H1 (cell line): ENCODE measurements around the gene NHEJ1.

Experiments
- ATF2 ChIP-seq: IDR thresholded peaks from 2 replicates; pipeline ENCODE4 v1.6.1; 2012; ENCODE audit warnings: low read length, inconsistent platforms
- ATF3 ChIP-seq: IDR thresholded peaks from 2 replicates; pipeline ENCODE4 v1.6.1; 2011; ENCODE audit warnings: low read depth, mild to moderate bottlenecking, low read length; ENCODE audit not compliant: insufficient read depth
- CEBPB ChIP-seq: IDR thresholded peaks from 2 replicates; pipeline ENCODE4 v1.6.1; 2012; ENCODE audit warnings: low read depth, low read length
- CTCF ChIP-seq, 3 experiments: IDR thresholded peaks; 1 replicate in 2 of 3; 2 replicates in 1 of 3; pipeline versions ENCODE4 v1.5.1 to v1.6.1; 2011; ENCODE audit warnings: low read length in 3 of 3, mild to moderate bottlenecking in 3 of 3, inconsistent platforms in 2 of 3, low read depth in 1 of 3, moderate library complexity in 1 of 3; ENCODE audit not compliant: insufficient read depth in 1 of 3; ENCODE audit errors: control extremely low read depth in 1 of 3
- EP300 ChIP-seq, 2 experiments: IDR thresholded peaks; 1 replicate in 1 of 2; 2 replicates in 1 of 2; pipeline ENCODE4 v1.6.1; 2011 to 2012; ENCODE audit warnings: low read depth in 2 of 2, low read length in 2 of 2, mild to moderate bottlenecking in 2 of 2, borderline replicate concordance in 1 of 2, inconsistent platforms in 1 of 2, moderate library complexity in 1 of 2
- EZH2 ChIP-seq: fragments of 200-600 bp; sonication (generic); IDR thresholded peaks from 2 replicates; pipeline ENCODE4 v1.7.1; 2012; ENCODE audit warnings: low read depth, mild to moderate bottlenecking, moderate library complexity, low read length, inconsistent platforms; ENCODE audit not compliant: severe bottlenecking
- GABPA ChIP-seq: IDR thresholded peaks from 2 replicates; pipeline ENCODE4 v1.6.1; 2011; ENCODE audit warnings: mild to moderate bottlenecking, low read length, moderate library complexity, borderline replicate concordance; ENCODE audit not compliant: insufficient read depth
- POLR2A ChIP-seq, 2 experiments: IDR thresholded peaks; 1 replicate in 1 of 2; 2 replicates in 1 of 2; pipeline ENCODE4 v1.6.1; 2011; ENCODE audit warnings: low read depth in 2 of 2, low read length in 2 of 2, mild to moderate bottlenecking in 2 of 2; ENCODE audit errors: control extremely low read depth in 1 of 2
- POLR2AphosphoS5 ChIP-seq: IDR thresholded peaks from 2 replicates; pipeline ENCODE4 v1.6.1; 2011; ENCODE audit warnings: low read depth, low read length
- TAF1 ChIP-seq: IDR thresholded peaks from 2 replicates; pipeline ENCODE4 v1.6.1; 2011; ENCODE audit warnings: mild to moderate bottlenecking, low read depth, low read length
- ZNF274 ChIP-seq: IDR thresholded peaks from 2 replicates; pipeline ENCODE4 v1.7.0; 2012; ENCODE audit warnings: low read length, borderline replicate concordance; ENCODE audit errors: extremely low read depth

- TF ChIP-seq ZNF274 (no peak), EP300 (IDR thresholded peaks at IDR 0.05; ENCODE audit: borderline replicate concordance in 1 of 2, low read depth in 2 of 2, low read length in 2 of 2) (no peak), EZH2 (no peak), CTCF (IDR thresholded peaks at IDR 0.05; ENCODE audit: control extremely low read depth in 1 of 3, insufficient read depth in 1 of 3, low read depth in 1 of 3, low read length in 3 of 3) (no peak), ATF3 (no peak), POLR2AphosphoS5 (no peak), GABPA (no peak), ATF2 (no peak), CEBPB (no peak), POLR2A (IDR thresholded peaks at IDR 0.05; ENCODE audit: control extremely low read depth in 1 of 2, low read depth in 2 of 2, low read length in 2 of 2) (no peak), TAF1 (no peak)
Observed at GRCh38 chr2:219062081-219062480, 98.5 kb downstream of the NHEJ1 start.
